Ramos (cell line): ENCODE measurements around the gene SLC17A2.

Experiments used
- in situ Hi-C: fragments of 300-500 bp; cut with MboI; formaldehyde crosslinking; loops from one replicate; pipeline ENCODE4 v1.14.3; 2022; ENCODE audit warnings: low sequenced_read_pairs; ENCODE audit not compliant: unreplicated experiment

Gene SLC17A2, protein sequence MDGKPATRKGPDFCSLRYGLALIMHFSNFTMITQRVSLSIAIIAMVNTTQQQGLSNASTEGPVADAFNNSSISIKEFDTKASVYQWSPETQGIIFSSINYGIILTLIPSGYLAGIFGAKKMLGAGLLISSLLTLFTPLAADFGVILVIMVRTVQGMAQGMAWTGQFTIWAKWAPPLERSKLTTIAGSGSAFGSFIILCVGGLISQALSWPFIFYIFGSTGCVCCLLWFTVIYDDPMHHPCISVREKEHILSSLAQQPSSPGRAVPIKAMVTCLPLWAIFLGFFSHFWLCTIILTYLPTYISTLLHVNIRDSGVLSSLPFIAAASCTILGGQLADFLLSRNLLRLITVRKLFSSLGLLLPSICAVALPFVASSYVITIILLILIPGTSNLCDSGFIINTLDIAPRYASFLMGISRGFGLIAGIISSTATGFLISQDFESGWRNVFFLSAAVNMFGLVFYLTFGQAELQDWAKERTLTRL

GRCh38 chr6:25930532-25931410 is at the start of gene SLC17A2:
SLC17A2 (minus strand) TSS chr6:25930691; CDS start chr6:25925796, 4,895 bp downstream.
- in situ Hi-C loops = no loop called here

DNA sequence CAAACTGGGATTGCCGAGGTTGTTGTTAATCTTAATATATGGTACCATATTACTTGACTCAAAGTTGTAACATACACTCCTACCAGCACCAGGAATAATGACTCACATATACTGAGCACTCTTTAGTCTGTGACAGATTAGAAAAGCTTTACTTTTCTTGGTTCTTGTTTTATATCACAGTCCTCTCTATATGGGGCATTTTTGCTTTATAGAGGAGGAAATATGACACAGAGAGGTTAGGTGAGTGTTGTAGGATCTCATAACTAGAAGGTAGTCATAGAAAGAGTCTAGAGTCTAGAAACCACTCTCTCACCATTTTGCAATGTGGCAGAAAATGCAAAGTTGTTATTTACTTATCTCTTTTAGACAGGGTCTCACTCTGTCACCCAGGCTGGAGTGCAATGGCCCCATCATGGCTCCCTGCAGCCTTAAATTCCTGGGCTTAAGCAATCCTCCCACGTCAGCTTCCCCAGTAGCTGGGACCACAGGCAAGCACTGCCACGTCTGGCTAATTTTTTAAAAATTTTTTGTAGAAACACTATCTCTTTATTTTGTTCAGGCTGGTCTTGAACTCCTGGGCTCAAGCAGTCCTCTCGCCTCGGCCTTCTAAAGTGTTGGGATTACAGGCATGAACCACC is 45.6 kb upstream of the SLC17A2 start:
- in situ Hi-C loops = no loop called here

- in situ Hi-C loops = no loop called here
These were observed 43.5 kb upstream of the SLC17A2 start for GRCh38 chr6:25973923-25974555.

GRCh38 chr6:25972902-25973301 is 42.4 kb upstream of the SLC17A2 start:
- in situ Hi-C loops = no loop called here

GRCh38 chr6:25972128-25972527 is 41.6 kb upstream of the SLC17A2 start:
- in situ Hi-C loops = no loop called here

DNA sequence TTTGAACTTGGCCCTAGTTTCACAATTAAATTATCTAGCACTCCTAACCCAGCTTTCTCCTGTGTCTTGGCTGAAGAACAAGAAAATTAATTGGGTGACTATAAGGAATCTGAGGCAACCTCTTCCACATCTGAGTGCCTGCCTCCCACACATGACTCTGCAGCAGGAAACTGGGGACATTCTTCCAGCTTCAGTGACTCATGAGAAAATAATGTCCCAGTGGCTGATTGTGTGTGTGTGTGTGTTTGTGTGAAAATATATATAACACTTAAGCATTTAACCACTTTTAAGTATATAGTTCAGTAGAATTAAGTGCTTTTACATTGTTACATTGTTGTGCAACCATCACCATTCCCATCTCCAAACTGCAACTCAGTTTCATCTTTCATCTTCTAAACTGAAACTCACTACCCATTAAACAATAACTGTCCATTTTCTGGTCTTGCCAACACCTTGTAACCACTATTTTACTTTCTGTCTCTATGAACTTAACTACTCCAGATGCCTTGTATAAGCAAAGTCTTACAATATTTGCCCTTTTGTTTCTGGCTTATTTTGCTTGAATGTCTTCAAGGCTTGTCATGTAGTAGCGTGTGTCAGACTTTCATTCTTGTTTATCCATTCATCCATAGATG is 40.8 kb upstream of the SLC17A2 start:
- in situ Hi-C loops = no loop called here

- in situ Hi-C loops = no loop called here
These were observed 38.3 kb upstream of the SLC17A2 start for GRCh38 chr6:25968769-25969168.

DNA sequence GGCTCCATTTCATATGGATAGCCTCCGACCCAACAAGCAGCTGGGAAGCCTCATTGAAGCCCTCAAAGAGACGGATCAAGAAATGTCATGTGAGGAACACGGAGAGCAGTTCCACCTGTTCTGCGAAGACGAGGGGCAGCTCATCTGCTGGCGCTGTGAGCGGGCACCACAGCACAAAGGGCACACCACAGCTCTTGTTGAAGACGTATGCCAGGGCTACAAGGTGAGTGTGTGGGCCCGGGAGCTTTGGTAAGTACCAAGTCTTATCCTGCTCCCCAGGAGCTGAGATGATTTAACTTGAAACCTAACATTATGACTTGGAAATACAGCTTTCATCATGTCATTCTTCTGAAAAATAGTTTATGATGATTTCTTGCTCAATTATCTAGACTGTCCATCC is 36.2 kb upstream of the SLC17A2 start:
- in situ Hi-C loops = no loop called here

DNA sequence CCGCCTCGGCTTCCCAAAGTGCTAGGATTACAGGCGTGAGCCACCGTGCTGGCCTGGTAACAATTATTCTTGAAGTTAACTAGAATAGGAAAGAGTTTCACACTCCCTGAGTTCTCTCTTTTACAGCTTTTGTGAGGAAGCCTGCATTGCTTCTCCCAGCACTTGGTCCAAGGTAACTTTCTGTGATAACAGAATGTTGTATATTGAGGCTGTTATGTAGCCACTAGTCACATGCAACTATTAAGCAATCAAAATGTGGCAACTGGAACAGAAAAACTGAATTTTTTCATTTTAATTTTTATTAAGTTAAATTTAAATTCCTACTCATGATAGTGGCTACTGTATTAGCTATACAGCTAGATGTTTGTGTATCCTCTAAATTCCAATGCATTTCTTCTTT is 34.6 kb upstream of the SLC17A2 start:
- in situ Hi-C loops = no loop called here

- in situ Hi-C loops = no loop called here
These were observed 33.1 kb upstream of the SLC17A2 start for GRCh38 chr6:25963426-25964123.

GRCh38 chr6:25962149-25963127 is 31.9 kb upstream of the SLC17A2 start, which contains the start of gene TRIM38:
TRIM38 (plus strand) TSS chr6:25962802; CDS start chr6:25966523, 3,721 bp downstream.
- in situ Hi-C loops = no loop called here

GRCh38 chr6:25961619-25962148 is 31.2 kb upstream of the SLC17A2 start:
- in situ Hi-C loops = no loop called here

DNA sequence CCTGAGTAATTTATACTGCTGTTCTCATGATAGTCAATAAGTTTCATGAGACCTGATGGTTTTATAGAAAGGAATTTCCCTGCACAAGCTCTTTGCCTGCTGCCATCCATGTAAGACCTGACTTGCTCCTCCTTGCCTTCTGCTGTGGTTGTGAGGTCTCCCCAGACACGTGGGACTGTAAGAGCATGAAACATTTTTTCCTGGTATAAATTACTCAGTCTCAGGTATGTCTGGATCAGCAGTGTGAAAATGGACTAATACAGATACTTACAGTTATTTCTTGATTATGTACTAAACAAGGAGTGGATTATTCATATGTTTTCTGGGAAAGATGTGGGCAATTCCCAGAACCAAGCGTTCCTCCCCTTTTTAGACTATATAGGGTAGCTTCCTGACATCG is 30.2 kb upstream of the SLC17A2 start:
- in situ Hi-C loops = no loop called here

DNA sequence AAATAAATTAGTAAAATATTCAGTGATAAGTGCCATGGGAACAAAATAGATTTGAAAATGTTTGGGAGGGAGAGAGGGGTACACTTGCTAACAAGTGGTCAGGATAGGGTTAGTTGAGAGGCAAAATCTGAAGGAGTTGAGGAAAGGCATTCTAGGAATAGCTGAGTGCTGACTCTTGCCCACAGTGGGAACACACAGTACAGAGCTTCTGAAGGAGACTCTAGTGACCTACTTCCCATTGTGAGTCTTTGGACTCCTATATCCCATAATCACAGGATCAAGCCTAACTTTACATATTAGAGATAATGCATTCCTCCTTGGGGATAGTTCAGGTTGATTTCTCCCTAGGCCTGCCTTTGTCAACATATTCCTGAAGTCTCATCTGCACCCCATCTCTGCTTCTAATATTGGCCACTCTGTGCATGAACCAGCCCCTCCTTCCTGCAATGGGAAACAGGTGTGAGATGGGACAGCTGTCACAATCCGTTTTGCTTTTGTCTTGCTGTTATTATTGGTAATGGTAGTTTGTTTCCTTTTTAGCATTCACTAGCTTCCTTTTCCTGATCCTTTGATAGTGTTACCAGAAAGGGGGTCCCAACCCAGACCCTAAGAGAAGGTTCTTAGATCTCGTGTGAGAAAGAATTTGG is 29.5 kb upstream of the SLC17A2 start:
- in situ Hi-C loops = no loop called here

GRCh38 chr6:25958700-25959162 is 28.2 kb upstream of the SLC17A2 start:
- in situ Hi-C loops = no loop called here

GRCh38 chr6:25956226-25956625 is 25.7 kb upstream of the SLC17A2 start:
- in situ Hi-C loops = no loop called here

GRCh38 chr6:25954756-25955155 is 24.3 kb upstream of the SLC17A2 start:
- in situ Hi-C loops = no loop called here
